NCI-H524 (cell line): ENCODE measurements around the gene TRIM3.

Experiments used
- DNase-seq, 2 experiments: peaks; one replicate each; lab custom pipeline; 2025; lab: John Stamatoyannopoulos, UW

Gene TRIM3

DNA sequence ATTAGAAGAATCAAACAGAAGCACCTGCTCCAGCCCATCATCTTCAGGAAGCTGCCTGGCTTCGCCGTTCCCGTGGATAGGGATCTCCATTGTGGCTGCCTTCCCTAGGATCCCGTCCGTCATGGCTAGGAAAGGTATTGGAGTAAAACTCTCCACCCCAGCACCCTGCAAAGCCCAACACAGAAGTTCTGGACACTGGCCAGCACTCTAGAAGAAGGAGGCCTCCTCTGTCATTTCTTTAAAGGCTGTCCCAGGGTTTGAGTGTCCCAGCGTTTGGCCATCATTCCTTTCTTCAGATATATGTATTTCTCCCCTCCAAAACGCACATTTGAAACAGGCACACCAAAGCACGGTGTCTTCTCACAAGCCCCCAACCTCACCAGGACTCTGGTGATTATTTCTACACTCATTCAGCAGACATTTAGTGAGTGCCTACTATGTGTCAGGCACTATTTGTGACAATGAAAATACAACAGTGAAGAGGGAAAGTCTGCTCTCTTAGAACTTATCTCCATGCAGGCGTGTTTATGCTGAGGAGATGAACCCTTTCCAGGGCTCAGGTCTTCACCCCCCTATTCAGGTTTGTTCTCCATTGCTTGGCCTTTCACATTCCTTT is 6.7 kb upstream of the TRIM3 start:
- no peak for DNase-seq

DNA sequence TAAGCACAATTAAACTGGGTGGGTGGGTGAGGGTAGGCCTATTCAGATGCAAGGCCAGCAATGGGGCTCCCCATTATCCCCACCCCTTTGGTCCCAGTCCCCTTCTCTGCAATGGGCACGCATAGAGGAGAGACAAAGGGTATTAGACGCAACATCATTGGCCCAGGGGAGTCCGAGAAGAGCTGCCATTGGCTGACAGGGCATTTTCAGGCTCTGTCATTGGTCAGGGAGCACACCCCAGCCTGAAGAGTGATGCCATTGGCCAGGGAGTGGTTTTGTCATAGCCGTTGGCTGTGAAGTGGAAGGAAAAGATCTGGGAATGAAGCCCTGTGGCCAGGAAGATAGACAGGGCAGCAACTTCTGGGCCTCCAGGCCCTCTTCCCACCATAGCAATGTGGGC is 2.8 kb upstream of the TRIM3 start:
- DNase-seq, result no peak

DNA sequence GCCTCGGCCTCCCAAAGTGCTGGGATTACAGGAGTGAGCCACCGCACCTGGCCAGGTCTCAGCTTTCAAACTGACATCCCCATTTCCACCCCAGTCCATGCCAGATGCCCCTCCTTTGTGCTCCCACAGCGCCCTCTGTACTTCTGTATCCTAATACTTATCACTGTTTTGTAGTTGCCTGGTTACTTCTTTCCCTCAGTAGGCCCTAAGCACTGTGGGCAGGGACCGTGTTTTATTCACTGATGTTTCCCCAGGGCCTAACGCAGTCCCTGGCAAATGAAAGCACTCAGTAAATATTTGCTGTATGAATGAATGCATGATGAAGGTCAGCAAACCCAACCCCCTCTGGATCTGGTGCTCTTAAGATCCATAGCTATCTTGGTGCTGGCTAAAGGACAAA is 2.2 kb upstream of the TRIM3 start:
- peak in 1 of 2 experiments; percentile 9 for DNase-seq

DNA sequence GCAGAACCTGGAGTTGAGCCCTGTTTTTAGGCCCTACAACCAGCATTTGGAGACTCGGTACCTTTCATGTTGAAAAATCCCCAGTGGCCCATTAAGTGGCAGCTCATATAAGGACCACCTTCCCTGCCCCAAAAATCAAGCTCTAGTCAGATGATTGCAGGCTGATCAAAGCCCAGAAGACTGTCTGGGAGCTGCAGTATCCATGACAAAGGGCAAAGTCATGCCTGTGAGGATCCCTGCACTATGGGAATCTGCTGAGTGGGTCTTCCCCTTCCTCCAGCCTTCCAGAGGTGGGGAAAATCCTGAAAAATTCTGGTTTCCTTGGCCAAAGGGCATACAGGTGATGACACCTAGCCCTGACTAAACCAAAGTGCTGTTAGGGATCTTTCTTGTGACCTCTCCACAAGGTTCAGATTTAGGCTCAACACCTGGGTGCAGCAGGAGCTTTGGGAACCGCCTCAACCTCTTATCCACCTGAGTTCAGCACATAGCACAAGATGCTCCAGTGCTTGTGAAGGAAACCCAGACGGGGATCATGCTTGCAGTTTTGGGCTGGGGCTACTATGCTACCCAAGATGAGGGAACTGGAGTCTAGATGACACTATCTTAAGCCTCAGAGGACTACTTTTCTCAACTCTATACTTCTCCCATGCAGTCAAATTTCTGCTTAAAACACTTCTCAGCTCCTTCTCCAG is 1.2 kb upstream of the TRIM3 start:
- DNase-seq, result peak in 1 of 2 experiments; percentile 14

DNA sequence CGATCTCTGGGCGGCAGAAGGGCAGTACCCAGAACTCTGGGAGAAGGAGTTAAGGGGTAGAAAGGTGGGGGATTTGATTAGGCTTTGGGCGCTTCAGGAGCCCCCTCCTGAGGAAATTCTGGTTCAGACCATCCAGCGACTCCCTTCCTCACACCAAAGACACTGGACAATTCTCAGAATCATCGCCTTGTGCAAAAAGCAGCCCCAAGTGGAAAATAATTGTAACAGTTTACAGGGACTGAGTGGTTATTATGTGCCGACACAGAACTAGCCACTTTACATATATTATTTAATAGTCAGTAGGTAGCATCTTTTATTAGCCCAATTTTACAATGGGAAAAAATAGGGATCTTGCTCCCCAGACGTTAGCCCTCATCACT is 662 bp upstream of the TRIM3 start:
- no peak for DNase-seq

DNA sequence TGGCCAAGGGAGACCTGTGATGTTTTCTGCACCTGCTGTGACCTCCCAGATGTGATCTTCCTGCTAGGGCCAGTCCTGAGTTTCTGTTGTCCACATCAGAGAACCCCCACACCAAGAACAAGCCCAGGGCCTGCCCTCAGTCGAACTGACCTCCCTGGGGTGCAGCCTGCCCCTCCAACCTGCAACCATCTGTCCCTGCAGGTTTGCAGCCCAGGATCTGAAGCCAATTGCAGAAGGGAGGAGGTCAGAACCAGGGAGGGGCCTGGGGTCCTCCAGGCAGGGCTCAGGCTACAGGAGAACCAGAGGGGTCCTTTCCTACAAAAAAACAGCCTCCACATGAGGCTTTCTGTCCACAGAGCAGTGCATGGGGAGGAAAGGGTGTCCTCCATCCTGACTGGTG is 807 bp downstream of the TRIM3 start:
- DNase-seq, result peak in 1 of 2 experiments; percentile 31

DNA sequence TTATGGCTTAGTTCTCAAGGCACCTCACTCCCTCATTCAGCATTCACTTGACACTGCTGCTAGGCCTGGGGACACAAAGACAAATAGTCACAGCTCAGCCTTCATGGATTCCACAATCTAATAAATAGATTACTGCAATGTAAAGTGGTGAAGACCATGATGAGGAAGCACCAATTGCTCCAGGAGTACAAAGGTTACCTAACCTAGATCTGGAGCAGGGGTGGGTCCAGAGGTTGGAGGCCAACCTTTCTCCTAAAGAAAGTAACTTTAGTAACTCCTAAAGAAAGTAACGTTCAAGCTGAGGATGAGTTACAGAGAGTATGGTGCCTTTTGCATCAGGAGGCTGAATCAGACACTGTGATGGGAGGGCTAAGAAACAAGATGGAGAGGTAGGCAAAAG is 4.1 kb downstream of the TRIM3 start:
- no peak for DNase-seq

DNA sequence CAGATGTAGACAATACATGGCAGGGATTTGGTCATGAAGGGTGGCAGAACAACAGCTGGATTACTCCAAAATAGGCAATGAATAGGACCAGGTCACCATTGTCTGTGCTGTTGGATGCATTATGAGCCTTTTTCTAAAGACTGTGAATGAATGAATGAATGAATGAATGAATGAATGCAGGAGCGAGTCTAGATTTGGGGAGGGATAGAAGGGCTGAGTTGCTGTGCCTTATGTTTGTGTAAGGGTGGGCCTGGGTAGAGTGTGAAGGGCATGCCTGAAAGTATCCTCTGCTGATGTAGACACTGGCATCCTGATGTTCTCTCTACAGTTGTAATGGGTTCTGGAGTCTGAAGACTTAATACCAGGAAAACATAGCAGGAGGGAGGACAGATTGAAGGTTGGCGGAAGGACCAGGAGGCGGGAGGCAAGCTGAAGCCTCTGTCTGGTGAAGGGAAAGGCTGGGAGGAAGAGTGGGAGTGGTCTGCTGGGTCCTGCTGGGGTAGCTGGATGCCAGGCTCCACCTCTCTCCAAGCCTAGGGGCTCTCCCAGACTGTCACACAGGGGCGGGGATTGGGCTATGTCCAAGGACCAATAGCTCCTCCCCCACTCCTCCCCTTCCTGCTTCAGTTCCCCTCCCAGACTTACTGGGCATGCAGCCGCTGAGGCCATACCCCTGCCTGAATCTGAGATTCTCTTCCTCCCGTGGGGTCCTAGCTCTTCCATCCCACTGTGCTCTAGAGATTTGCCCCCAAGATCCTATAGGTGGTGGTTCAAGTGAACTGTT is 4.8 kb downstream of the TRIM3 start:
- DNase-seq, result peak in 1 of 2 experiments; percentile 8

DNA sequence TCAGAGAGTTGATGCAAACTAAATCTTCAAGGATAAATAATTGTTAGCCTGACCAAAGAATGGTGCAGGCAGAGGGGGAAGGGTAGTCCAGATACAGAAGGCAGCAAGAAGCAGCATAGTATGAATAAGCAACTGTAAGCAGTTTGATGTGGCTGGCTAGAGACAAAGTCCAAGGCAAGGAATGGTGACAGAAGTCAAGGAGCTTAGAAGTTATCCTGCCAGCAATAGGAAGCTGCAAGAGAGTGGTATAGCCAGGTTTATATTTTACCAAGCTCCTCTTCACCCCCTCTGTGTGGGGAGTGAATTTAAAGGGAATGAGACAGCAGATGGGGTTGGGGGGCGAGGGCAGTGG is 14.7 kb downstream of the TRIM3 start:
- no peak for DNase-seq

DNA sequence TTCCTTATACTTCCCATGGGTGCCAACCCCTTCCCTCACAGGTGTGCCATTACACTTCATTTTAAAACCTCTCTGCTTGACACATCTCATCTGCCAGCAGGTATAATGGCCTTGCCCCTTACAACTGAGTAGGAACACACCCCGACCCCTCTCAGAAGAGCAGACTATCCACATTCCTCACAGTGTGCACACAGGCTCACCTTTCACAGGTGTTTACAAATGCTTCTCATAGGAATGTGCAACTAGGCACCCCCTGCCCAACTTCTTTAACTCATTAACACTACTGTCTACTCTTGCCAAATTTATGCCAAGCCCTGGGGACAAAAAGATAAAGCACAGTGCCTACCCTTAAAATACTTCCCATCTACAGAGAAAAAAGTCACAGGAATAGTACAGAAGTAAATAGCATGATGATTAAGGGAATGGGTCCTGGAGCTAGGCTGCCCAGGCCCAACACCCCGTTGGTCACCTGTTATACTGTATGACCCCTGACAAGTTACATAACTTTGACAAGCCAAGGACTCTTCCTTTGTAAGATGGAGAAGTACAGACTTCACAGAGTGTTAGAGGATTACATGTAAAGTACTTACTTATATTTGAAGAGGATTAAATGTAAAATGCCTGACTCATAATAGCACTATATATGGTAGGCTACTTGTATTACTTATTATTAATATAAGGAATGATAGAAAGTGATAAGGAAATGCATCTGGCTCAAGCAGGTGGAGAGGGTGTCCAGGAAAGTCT is 15.2 kb downstream of the TRIM3 start:
- no peak for DNase-seq

DNA sequence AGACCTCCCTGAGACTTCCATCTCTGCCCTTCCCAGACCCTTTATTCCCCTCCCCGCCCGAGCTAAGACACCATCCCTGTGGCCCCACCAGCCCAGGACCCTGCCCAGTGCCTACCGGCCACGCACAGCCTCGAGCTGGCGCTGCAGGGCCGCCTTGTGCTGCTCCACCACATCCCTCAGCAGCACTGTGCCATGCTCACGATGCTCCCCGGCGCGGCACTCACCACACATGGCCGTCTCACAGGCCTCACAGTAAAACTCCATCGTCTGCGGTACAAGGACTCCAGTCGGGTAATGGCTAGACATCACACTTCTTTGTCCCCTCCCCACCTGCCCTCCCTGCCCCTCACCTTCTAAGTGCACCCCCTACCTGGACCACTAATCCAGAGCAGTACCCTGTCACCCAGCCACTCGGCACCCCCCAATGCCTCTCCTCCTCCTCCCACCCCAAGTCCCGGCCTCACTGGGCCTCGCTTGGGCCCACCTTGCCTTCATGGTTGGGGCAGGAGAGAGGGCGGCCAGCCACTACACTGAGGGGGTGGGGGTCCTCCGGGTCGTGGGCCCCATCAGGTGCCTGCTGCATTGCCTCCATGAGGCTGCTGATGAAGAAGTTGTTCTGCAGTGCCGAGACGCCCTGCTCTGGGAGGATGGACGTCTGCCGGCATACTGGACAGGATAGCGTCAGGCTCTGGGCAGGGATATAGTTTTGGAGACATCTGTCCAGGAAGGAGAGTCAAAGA is 16.0 kb downstream of the TRIM3 start:
- no peak for DNase-seq

DNA sequence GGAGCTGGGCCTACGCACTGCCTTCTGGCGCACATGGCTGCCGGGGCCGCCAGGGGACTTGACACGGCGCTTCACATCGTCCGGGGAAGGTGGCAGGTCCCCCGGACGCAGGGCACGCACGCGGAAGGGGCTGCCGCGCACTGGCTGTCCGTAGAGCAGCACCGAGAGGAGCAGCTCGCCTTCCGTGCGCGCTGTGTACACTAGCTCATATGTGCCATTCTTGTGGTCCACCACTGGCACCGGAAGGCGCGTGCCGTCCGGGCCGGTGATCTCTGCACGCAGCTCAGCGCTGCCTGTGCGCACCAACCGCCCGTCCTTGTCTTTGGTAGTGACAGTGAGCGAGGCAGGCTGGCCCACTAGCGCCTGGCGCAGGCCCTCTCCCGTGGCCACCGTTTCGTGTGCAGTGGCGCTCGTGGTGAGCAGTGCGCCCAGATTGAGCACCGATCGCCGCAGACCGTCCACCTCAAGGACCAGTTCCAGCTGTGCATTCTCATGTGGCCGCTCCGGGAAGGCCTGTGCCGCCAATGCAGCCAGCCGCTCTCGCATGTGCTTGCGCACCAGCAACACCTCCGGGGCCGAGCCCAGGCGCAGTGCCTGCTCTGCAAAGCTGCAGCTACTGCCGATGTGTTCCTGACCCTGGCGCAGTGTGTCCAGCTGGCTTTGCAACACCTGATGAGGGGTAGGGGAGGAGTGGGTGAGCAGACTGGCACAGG is 17.2 kb downstream of the TRIM3 start:
- DNase-seq, result no peak

DNA sequence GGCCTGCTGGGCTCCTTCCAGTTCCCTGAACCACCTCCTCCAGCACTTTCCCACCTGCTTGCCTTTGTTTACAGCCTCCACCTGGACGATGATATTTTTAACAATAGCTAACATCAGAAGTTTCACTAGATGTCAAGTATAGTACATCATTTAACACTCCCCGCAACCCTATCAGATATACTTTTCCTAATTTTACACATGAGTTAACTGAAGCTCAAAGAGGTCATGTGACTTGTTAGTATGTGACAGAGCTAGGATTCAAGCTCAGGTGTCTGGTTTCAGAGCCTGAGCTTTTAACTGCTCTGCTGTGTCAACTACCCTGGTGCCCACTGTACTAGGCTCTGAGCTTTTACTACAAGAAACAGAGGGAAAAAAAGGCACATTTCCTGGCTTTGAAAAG is 18.7 kb downstream of the TRIM3 start:
- no peak for DNase-seq

DNA sequence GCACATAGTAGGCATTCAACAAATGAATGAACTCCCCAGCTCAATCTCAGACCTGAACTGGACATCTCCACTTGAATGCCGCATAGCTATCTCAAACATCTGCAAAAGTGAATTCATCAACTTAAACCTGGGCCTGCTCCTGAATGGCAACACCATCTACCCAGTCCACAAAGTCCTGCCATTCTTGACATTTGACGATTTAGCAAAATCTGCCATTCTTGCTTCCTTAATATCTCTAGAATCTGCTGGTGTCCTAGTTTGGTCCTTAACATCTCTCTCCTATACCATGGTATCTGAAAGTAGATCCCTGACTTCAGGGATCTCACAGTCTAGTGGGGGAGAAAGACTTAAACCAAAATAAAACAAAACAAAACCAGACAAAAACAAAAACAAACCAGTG is 20.6 kb downstream of the TRIM3 start:
- DNase-seq, result no peak

DNA sequence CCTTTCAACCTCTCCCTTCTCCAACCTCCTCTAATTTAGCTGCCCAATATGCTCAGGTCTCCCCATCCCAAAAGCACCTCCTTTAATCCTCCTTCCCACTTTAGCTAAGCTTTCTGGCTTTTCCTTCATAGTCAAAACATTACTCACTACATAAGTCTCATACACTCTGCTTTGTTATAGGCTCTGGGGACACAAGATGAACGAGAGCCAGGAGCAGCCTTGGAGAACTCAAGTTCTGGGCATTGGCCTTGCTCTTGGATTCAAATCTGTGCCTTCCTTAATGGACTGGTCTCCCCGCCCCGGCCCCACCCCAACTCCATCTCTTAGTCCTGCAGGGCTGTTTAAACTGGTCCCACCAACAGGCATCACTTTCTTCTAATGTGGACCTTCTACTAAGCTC is 21.5 kb downstream of the TRIM3 start:
- DNase-seq, result no peak

DNA sequence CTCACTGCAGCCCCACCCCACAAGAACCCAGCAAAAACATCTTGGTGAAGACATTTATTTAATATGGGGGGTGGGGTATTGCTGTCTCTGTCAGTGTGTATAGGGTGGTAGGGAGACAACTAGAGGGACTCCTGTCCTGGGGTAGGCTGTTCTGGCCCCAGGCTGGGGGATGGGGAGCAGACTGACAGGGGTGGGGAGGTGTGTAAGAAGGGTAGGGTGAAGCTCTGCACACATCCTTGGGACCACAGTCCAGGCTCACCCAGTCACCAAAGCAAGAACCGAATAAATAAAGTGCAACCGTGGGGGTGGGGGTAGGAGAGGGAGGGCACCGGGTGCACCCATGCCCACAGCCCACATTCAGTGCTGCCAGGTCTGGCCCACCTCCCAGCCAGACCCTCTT is 25.2 kb downstream of the TRIM3 start:
- no peak for DNase-seq

DNA sequence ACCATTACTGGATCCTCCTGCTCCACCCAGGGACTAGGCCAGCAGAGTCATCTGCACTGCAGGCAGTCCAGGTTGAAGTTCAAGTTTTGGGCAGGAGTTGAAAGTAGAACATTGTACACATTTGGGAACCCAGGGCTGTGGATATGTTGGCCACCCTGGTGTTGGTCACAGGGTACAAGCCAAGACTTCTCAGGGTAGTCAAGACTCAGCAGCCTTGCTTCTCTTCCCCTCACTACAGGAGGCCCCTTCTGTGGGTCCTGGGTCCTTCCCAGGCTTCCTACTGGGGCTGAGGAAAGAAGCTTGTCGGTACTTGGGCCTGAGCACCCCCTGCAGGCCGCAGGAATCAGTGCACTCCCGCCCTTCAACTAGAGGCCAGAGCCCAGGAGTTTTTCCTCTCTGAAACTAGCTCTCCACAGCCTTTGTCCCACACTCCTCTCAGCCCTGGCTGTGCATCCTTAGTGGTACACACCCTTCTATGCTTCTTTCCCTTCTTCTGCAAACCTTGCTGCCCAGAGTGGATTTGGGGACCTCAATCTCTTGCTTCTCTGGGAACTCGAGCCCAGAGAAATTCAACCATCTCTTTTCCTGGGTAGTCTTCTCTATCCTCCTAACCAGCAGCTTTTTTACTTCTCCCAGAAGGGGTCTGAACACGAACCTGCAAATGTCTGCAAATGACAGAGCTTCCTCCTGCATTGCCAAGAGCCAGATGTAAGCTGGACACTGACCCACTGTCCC is 30.3 kb downstream of the TRIM3 start:
- DNase-seq, result peak; percentile 1 to 25

DNA sequence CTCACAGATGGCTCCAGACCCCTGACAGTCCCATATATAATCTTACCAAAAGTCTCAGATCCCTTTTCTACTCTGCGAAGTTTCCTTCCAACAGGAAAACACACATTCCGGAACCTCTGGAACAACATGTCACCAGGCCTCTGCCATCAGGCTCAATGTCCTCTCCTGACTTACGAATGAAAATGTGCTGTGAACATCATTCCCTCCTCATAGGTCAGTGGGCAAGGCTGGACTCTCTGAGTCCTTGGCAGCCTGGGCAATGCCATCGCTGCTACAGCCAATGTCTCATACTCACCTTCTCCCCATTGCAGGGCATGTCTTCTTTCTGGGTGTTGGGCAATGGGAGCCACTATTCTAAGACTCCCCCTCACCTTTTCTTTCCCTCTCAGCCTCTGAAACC is 31.3 kb downstream of the TRIM3 start:
- no peak for DNase-seq

DNA sequence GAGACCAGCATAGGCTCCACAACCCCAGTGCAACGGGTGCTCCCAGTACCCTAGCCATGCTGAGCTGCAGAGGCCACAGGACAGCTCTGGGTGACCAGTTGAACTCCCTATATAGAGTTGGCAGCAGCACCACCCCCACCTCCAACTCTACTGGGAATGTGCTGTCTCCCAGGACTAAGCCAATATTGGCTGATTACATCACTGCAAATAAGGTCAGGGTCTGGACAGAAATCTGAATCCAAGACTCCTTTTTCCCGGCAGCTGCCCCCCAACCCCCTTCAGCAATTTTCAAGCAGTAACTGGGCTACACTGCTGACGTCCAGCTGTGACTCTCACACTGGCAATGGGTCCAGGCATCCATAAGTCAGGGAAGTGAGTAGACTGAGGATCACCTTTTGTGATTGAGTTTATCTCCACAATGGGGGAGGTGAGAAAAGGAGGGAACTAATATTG is 32.8 kb downstream of the TRIM3 start, which contains the start of gene HPX:
Gene HPX, minus strand, starts transcription at position 82 of the 453 bp plus-strand sequence. Its CDS starts 24 bp downstream, at position 58.
- DNase-seq, result no peak

DNA sequence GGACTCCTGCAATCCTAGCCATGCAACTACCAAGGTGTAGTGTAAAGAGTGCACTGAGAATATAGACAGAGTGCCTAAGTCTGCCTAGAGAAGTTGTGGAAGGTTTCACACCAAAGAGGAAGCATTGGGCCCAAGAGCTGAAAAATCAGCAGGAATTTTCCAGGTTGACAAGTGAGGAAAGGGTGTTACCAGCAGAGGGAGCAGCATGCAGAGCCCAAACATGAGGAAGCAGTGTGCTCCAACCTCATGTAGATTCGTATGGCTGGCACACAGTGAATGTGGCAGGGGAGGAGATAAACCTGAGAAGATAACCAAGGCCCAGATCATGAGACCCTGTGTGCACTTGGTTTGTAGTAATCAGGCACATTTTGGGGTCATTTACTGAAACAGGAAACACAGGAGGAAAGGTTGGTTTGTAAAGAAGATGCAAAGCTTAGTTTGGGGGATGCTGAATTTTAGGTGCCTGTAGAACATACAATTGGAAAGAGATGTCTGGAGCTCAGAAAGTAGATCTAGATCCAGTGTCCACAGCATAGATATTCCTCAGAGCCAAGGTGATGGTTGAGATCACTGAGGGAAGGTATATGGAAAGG is 34.7 kb downstream of the TRIM3 start:
- peak in 1 of 2 experiments; percentile 49 for DNase-seq
